PC-9 (cell line): Measurements from ENCODE around the gene GPR183.

Source experiments
- EZH2 ChIP-seq: fragments of 200-600 bp; sonication (generic); IDR thresholded peaks from 2 replicates; pipeline ENCODE4 v1.8.0; 2017; ENCODE audit warnings: antibody characterized with exemption, low read depth
- TF ChIP-seq, protein P1 (sequence below): fragments of 200-600 bp; sonication (generic); conservative IDR thresholded peaks from 2 replicates; pipeline ENCODE4 v1.6.1; 2017; ENCODE audit warnings: mixed run types, antibody characterized with exemption, mild to moderate bottlenecking, moderate library complexity

DNA sequence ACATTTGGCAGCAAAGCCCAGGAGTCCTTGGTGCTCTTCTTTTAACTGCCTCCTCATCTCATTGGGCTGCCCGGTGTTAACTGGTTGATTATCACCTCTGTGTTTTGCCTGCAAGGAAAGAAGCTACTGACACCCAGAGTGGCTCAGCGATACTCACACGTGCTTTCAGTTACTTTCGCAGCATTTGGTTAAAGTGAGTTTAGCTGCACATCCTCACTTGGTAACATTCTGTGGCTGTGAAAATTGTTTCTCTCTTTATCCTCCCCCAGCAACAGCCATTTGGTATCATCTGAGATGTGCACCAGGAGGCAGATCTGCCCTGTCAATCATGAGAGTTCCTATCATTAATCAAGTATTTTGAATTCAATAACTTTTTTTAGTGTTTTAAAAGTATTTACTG lies 44.6 kb upstream of the GPR183 start:
- no peak for TF ChIP-seq EZH2
- TF ChIP-seq, protein P1, sequence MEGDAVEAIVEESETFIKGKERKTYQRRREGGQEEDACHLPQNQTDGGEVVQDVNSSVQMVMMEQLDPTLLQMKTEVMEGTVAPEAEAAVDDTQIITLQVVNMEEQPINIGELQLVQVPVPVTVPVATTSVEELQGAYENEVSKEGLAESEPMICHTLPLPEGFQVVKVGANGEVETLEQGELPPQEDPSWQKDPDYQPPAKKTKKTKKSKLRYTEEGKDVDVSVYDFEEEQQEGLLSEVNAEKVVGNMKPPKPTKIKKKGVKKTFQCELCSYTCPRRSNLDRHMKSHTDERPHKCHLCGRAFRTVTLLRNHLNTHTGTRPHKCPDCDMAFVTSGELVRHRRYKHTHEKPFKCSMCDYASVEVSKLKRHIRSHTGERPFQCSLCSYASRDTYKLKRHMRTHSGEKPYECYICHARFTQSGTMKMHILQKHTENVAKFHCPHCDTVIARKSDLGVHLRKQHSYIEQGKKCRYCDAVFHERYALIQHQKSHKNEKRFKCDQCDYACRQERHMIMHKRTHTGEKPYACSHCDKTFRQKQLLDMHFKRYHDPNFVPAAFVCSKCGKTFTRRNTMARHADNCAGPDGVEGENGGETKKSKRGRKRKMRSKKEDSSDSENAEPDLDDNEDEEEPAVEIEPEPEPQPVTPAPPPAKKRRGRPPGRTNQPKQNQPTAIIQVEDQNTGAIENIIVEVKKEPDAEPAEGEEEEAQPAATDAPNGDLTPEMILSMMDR: no peak
